Upper lobe of left lung (tissue), 4 donors: Measurements from ENCODE around the gene HPDL.

ENCODE experiments used
- POLR2A ChIP-seq, 4 donors: fragments of 450-650 bp; IDR thresholded peaks; one replicate each; pipeline ENCODE4 v1.5.1; 2016 to 2017; ENCODE audit warnings: antibody characterized with exemption in 4 of 4, mild to moderate bottlenecking in 2 of 4
- TF ChIP-seq, protein P1 (sequence below), 6 experiments: fragments of 450-650 bp in 4 of 6; fragments of 200-600 bp in 2 of 6; sonication (generic) in 2 of 6; IDR thresholded peaks; one replicate each; pipeline ENCODE4 v1.5.1; 2016 to 2019; ENCODE audit warnings: antibody characterized with exemption in 6 of 6

DNA sequence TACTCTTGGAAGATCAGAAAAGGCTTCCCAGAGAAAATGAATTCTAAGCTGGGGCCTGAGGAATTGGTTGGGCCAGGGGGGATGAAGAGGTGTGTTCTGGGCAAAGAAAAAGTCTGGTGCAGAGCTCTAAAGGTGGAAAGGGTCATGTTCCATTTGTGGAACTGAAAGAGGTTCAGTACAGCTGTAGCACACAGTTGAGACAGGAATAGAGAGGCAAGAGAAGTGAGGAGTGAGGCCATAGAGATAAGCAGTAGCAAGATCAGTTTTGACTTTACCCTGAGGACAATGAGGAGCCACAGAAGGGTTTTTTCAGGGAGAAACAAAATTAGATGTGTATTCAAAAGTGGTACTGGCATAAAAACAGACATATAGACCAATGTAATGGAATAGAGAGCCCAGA, 43.9 kb downstream of the HPDL start:
- TF ChIP-seq, protein P1, sequence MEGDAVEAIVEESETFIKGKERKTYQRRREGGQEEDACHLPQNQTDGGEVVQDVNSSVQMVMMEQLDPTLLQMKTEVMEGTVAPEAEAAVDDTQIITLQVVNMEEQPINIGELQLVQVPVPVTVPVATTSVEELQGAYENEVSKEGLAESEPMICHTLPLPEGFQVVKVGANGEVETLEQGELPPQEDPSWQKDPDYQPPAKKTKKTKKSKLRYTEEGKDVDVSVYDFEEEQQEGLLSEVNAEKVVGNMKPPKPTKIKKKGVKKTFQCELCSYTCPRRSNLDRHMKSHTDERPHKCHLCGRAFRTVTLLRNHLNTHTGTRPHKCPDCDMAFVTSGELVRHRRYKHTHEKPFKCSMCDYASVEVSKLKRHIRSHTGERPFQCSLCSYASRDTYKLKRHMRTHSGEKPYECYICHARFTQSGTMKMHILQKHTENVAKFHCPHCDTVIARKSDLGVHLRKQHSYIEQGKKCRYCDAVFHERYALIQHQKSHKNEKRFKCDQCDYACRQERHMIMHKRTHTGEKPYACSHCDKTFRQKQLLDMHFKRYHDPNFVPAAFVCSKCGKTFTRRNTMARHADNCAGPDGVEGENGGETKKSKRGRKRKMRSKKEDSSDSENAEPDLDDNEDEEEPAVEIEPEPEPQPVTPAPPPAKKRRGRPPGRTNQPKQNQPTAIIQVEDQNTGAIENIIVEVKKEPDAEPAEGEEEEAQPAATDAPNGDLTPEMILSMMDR (IDR thresholded peaks at IDR 0.05), result no peak
- no peak for TF ChIP-seq POLR2A (IDR thresholded peaks at IDR 0.05)
